ENCODE data around the gene RHOU. TPM values are rescaled to one million over a fixed set of nuclear protein-coding genes. Genes with fewer than 3 reads are reported as not detected.

Gene RHOU
- total and polyA plus RNA-seq, 4 donors, result 12.9 to 40.1 (median 23.4) TPM

DNA sequence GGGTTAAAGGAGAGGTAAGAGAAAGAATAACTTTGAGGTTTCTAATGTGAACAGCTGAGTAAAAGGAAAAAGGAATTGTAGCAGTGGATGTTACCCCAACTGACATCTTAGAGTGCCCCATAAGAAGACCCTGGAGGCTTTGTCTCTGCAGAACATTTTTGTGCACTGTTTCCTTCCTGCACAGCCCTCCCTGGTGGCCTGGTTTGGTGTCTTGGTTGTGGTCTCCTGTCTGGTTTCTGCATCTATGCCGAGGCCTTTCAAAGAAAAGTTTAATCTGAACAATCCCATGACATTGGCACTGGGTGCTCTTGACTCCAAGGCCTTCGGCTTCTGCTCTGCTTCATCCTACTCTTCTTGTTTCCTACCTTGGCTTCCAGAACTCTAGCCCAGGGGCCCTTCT lies 57.8 kb downstream of the RHOU start:
- DNase-seq (no peak), ATAC-seq (ENCODE audit: insufficient read depth, low FRiP score) (no peak)
- H3K4me1 ChIP-seq (ENCODE audit: control insufficient read depth in 5 of 5, insufficient read depth in 5 of 5, low read length in 5 of 5), result peaks cover 0 to 11% (median 5%) of the 10 kb centered on the region in 5 donors
- H3K9me3 ChIP-seq (ENCODE audit: control insufficient read depth in 4 of 4, insufficient read depth in 3 of 4, low read length in 3 of 4), result no peaks in the 10 kb centered on the region
- no peaks in the 10 kb centered on the region for H3K36me3 ChIP-seq (ENCODE audit: control insufficient read depth in 4 of 4, insufficient read depth in 4 of 4, low read length in 4 of 4)
- 81 to 92% methylated on average over 2 of the region's 2 CpGs for WGBS, 2 donors
- no peak overlapping the region for H3K27ac ChIP-seq (ENCODE audit: low read depth in 1 of 2, low read length in 1 of 2)
- TF ChIP-seq, protein P1, sequence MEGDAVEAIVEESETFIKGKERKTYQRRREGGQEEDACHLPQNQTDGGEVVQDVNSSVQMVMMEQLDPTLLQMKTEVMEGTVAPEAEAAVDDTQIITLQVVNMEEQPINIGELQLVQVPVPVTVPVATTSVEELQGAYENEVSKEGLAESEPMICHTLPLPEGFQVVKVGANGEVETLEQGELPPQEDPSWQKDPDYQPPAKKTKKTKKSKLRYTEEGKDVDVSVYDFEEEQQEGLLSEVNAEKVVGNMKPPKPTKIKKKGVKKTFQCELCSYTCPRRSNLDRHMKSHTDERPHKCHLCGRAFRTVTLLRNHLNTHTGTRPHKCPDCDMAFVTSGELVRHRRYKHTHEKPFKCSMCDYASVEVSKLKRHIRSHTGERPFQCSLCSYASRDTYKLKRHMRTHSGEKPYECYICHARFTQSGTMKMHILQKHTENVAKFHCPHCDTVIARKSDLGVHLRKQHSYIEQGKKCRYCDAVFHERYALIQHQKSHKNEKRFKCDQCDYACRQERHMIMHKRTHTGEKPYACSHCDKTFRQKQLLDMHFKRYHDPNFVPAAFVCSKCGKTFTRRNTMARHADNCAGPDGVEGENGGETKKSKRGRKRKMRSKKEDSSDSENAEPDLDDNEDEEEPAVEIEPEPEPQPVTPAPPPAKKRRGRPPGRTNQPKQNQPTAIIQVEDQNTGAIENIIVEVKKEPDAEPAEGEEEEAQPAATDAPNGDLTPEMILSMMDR (IDR thresholded peaks at IDR 0.05; ENCODE audit: control extremely low read depth, extremely low read depth), result no peak
- H3K9ac ChIP-seq (ENCODE audit: insufficient read depth in 1 of 2, low read length in 2 of 2), result no peak overlapping the region
- no peaks in the 10 kb centered on the region for H3K27me3 ChIP-seq (ENCODE audit: control insufficient read depth in 3 of 3, insufficient read depth in 3 of 3, low read length in 2 of 3)
- no peak overlapping the region for H3K4me3 ChIP-seq

DNA sequence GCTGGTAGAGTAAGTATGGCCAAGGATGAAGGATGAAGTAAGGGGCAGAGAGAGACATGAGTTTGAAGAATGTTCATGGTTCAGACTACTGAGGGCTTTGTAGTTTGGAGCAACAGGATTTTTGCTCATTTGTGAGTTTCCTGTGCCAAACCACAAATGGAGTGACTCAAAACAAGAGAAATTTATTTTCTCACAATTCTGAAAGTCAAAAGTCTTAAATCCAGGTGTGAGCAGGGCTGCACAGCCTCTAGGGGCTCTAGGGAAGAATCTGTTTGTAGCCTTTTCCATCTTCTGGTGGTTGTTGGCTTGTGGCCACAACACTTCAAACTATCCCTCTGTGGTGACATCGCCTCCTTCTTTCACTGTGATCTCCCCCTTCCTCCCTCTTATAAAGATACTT lies 58.9 kb downstream of the RHOU start:
- TF ChIP-seq, protein P1 (IDR thresholded peaks at IDR 0.05; ENCODE audit: control extremely low read depth, extremely low read depth), result no peak

DNA sequence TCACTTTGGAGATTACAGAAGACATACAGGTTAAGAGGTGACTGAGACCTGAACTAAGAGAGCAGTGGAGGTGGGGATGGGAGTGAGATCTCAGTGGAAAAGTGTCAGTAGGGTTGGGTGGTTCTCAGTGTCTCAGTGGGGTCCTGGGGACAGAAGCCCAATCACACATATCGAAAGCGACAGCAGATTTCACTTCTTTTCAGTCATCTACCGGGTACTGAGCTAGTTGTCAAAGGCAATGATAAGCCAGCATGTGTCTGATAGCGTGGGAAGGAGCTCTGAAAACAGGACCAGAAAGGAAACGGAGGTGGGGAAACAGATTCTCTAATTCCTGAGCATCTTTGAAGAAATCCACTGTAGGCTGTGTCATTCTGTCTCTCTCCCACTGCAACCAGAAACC lies 59.5 kb downstream of the RHOU start:
- Histone ChIP-seq H3K4me3 (no peak overlapping the region), H3K27ac (ENCODE audit: low read depth in 1 of 2, low read length in 1 of 2) (no peak overlapping the region), H3K4me1 (ENCODE audit: control insufficient read depth in 5 of 5, insufficient read depth in 5 of 5, low read length in 5 of 5) (peaks cover 0 to 19% (median 5%) of the 10 kb centered on the region in 5 donors), H3K9ac (ENCODE audit: insufficient read depth in 1 of 2, low read length in 2 of 2) (no peak overlapping the region), H3K36me3 (ENCODE audit: control insufficient read depth in 4 of 4, insufficient read depth in 4 of 4, low read length in 4 of 4) (no peaks in the 10 kb centered on the region), H3K27me3 (ENCODE audit: control insufficient read depth in 3 of 3, insufficient read depth in 3 of 3, low read length in 2 of 3) (no peaks in the 10 kb centered on the region), H3K9me3 (ENCODE audit: control insufficient read depth in 4 of 4, insufficient read depth in 3 of 4, low read length in 3 of 4) (no peaks in the 10 kb centered on the region)
- 88 to 93% methylated on average over 5 of the region's 5 CpGs for WGBS, 2 donors
- ATAC-seq (ENCODE audit: insufficient read depth, low FRiP score) (no peak), DNase-seq (no peak)
- TF ChIP-seq, protein P1 (IDR thresholded peaks at IDR 0.05; ENCODE audit: control extremely low read depth, extremely low read depth), result no peak

More for the DNA sequence above, 58.9 kb downstream of the RHOU start:
- Histone ChIP-seq H3K9ac (ENCODE audit: insufficient read depth in 1 of 2, low read length in 2 of 2) (no peak overlapping the region), H3K9me3 (ENCODE audit: control insufficient read depth in 4 of 4, insufficient read depth in 3 of 4, low read length in 3 of 4) (no peaks in the 10 kb centered on the region), H3K27me3 (ENCODE audit: control insufficient read depth in 3 of 3, insufficient read depth in 3 of 3, low read length in 2 of 3) (no peaks in the 10 kb centered on the region), H3K4me1 (ENCODE audit: control insufficient read depth in 5 of 5, insufficient read depth in 5 of 5, low read length in 5 of 5) (peaks cover 0 to 19% (median 5%) of the 10 kb centered on the region in 5 donors), H3K27ac (ENCODE audit: low read depth in 1 of 2, low read length in 1 of 2) (no peak overlapping the region), H3K36me3 (ENCODE audit: control insufficient read depth in 4 of 4, insufficient read depth in 4 of 4, low read length in 4 of 4) (no peaks in the 10 kb centered on the region), H3K4me3 (no peak overlapping the region)
- 80 to 89% methylated on average over 1 of the region's 1 CpG for WGBS, 2 donors
- DNase-seq, result no peak
- ATAC-seq (ENCODE audit: insufficient read depth, low FRiP score), result no peak

GRCh38 chr1:228795596-228795995 lies 60.3 kb downstream of the RHOU start:
- Histone ChIP-seq H3K4me3 (no peak overlapping the region), H3K27me3 (ENCODE audit: control insufficient read depth in 3 of 3, insufficient read depth in 3 of 3, low read length in 2 of 3) (no peaks in the 10 kb centered on the region), H3K4me1 (ENCODE audit: control insufficient read depth in 5 of 5, insufficient read depth in 5 of 5, low read length in 5 of 5) (peaks cover 0 to 25% (median 5%) of the 10 kb centered on the region in 5 donors), H3K9me3 (ENCODE audit: control insufficient read depth in 4 of 4, insufficient read depth in 3 of 4, low read length in 3 of 4) (no peaks in the 10 kb centered on the region), H3K27ac (ENCODE audit: low read depth in 1 of 2, low read length in 1 of 2) (no peak overlapping the region), H3K36me3 (ENCODE audit: control insufficient read depth in 4 of 4, insufficient read depth in 4 of 4, low read length in 4 of 4) (no peaks in the 10 kb centered on the region), H3K9ac (ENCODE audit: insufficient read depth in 1 of 2, low read length in 2 of 2) (no peak overlapping the region)
- TF ChIP-seq, protein P1 (IDR thresholded peaks at IDR 0.05; ENCODE audit: control extremely low read depth, extremely low read depth), result no peak
- ATAC-seq (ENCODE audit: insufficient read depth, low FRiP score) (no peak), DNase-seq (no peak)
- 70 to 73% methylated on average over 4 of the region's 4 CpGs for WGBS, 2 donors

Data from lung (tissue), 12 donors.